BJ (cell line): ENCODE data around the gene PLET1. TPM values are rescaled to one million over a fixed set of nuclear protein-coding genes. Genes with fewer than 3 reads are reported as not detected.
A peak's percentile ranks its signal among the peaks of the same experiment; 100 is the strongest.

ENCODE experiments used
- CTCF ChIA-PET: fragments of 350-600 bp; formaldehyde crosslinking; extraction: SDS; loops from one replicate; lab custom pipeline; 2021; ENCODE audit warnings: antibody characterized with exemption, inconsistent platforms; lab: Yijun Ruan, JAX
- POLR2A ChIA-PET: fragments of 300-600 bp; sonication (Branson Sonifier 250); formaldehyde crosslinking; extraction: SDS; loops from one replicate; lab custom pipeline; 2021; ENCODE audit warnings: antibody characterized with exemption; lab: Charles Lee
- DNase-seq: peaks from one replicate; pipeline ENCODE4 v3.0.0-alpha.2; 2011; ENCODE audit warnings: low read depth
- H3K27me3 ChIP-seq: 2 replicates; pipeline ENCODE4 v1.6.0; 2011; ENCODE audit warnings: low read length; ENCODE audit not compliant: control insufficient read depth, insufficient read depth
- H3K36me3 ChIP-seq: 2 replicates; pipeline ENCODE4 v1.5.1; 2011; ENCODE audit warnings: low read length; ENCODE audit not compliant: control insufficient read depth, insufficient read depth
- H3K4me3 ChIP-seq: 2 replicates; pipeline ENCODE4 v1.5.1; 2011; ENCODE audit warnings: low read depth, mild to moderate bottlenecking, control low read depth, low read length
- polyA plus RNA-seq: library from polyadenylated mRNA; depleted of rRNA; stranded (reverse); fragments of >200 nt; gene quantifications from 2 replicates; pipeline ENCODE4 v1.2.3, GENCODE V29; 2011
- TF ChIP-seq, protein P1 (sequence below): IDR thresholded peaks from 2 replicates; pipeline ENCODE4 v1.5.1; 2011; ENCODE audit warnings: low read depth, mild to moderate bottlenecking, control low read depth, inconsistent platforms, low read length, moderate library complexity; ENCODE audit not compliant: insufficient read depth

Gene PLET1
- polyA plus RNA-seq, 1 experiment, result not detected

- DNase-seq, result no peak
Measured at GRCh38 chr11:112237451-112237850, 23.2 kb downstream of the PLET1 start.

DNA sequence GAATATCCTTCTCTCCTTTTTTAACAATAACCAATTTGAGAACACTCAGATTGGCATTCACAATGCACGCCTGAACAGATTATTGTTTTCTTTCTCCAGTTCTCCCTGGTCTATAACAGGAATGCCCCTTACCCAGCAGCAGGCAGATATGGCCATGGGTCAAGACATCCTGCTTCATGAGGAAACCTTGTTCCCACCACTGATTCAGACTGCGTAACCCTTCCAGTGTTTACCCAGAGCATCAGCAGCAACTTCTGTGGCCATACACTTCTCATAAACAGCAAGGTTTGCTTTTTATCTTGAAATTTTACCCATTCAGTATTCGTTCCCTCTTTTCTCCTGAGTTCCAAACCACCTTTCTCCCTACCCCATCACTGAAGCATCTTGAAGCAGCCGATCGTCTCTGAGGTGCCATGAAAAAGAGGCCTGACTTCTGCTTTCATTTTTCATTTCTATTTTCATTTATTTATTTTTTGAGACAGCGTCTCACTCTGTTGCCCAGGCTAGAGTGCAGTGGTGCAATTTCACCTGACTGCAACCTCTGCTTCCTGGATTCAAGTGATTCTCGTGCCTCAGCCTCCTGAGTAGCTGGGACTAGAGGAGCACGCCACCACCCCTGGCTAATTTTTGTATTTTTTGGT lies 24.8 kb downstream of the PLET1 start:
- Histone ChIP-seq H3K4me3 (no peak overlapping the region), H3K36me3 (peaks cover 11% of the 10 kb centered on the region), H3K27me3 (no peaks in the 10 kb centered on the region)
- DNase-seq, result no peak
- TF ChIP-seq, protein P1, sequence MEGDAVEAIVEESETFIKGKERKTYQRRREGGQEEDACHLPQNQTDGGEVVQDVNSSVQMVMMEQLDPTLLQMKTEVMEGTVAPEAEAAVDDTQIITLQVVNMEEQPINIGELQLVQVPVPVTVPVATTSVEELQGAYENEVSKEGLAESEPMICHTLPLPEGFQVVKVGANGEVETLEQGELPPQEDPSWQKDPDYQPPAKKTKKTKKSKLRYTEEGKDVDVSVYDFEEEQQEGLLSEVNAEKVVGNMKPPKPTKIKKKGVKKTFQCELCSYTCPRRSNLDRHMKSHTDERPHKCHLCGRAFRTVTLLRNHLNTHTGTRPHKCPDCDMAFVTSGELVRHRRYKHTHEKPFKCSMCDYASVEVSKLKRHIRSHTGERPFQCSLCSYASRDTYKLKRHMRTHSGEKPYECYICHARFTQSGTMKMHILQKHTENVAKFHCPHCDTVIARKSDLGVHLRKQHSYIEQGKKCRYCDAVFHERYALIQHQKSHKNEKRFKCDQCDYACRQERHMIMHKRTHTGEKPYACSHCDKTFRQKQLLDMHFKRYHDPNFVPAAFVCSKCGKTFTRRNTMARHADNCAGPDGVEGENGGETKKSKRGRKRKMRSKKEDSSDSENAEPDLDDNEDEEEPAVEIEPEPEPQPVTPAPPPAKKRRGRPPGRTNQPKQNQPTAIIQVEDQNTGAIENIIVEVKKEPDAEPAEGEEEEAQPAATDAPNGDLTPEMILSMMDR, result no peak
- ChIA-PET CTCF (interaction anchor here (1.2 kb wide), 1 partner anchor 44 kb away, joined by 5 read pairs; no protein-coding TSS in a partner anchor), POLR2A (no interaction called here)

More at GRCh38 chr11:112237451-112237850, 23.2 kb downstream of the PLET1 start:
- POLR2A ChIA-PET, result no interaction called here
- no peaks in the 10 kb centered on the region for H3K27me3 ChIP-seq
- CTCF ChIA-PET, result interaction anchor here (1.2 to 1.5 kb wide), 4 partner anchors 39 to 306 kb away, joined by 3 to 8 read pairs (median 4); no protein-coding TSS in a partner anchor
- TF ChIP-seq, protein P1, result no peak
- H3K36me3 ChIP-seq, result peaks cover 9% of the 10 kb centered on the region
- no peak overlapping the region for H3K4me3 ChIP-seq

DNA sequence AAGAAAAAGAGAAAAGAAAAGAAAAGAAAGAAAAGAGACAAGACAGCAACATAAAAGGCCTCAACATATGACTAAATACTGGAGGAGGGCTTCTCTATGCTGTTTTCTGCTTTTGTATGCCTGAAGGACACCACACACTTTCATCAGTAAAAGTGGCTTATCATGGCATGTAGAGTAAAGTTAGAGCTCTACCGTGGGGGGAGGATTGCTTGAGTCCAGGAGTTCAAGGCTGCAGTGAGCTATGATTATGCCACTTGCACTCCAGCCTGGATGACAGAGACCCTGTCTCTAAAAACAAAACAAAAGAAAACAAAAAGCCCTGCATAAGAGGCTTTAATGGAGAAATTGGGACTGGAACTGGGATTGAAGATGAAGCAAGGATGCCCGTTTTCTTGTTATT lies 28.7 kb downstream of the PLET1 start:
- CTCF ChIA-PET, result interaction anchor here (20.9 kb wide), 1 partner anchor 48 kb away, joined by 560 read pairs; no protein-coding TSS in a partner anchor
- no peak overlapping the region for H3K4me3 ChIP-seq
- DNase-seq, result no peak
- H3K36me3 ChIP-seq, result peaks cover 8% of the 10 kb centered on the region
- TF ChIP-seq, protein P1, result no peak
- POLR2A ChIA-PET, result no interaction called here
- no peaks in the 10 kb centered on the region for H3K27me3 ChIP-seq

DNA sequence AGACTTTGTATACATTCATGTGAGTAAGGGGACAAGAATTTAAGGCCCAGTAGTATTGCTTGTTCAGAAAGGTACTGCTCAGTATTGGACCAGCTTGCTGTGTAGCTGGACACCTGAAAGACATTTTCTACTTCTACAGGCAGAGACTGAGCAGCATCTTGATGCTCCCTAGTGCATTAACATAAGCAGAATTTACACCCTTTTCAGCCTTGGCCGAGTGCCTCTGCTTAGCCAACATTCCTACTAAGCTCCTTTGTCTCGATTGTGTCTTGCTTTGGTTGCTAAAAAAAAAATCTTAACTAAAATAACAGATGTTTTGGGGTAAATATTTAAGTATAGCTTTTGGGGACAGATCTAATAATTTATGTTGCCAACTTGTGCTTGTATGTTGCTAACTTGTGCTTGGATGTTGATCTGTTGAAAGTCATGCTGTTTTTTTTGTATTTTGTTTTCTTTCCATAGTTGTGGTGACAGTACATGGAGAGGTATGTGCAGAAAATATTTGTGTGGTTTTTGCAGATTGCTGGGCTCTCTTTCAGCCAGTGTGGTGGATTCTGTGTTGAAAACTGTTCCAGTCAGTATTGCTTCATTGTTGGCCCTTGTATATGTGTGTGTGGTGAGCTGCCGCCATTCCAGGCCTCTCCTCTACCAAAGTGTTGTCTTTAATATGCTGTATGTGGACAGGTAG lies 30.8 kb downstream of the PLET1 start:
- DNase-seq, result peak; percentile 83
- ChIA-PET POLR2A (interaction anchor here (0.6 kb wide), 1 partner anchor 20 kb away, joined by 18 read pairs; no protein-coding TSS in a partner anchor), CTCF (interaction anchor here (0.7 to 20.9 kb wide), 3 partner anchors 11 to 117 kb away, joined by 3 to 560 read pairs (median 3); no protein-coding TSS in a partner anchor)
- no peaks in the 10 kb centered on the region for H3K27me3 ChIP-seq
- TF ChIP-seq, protein P1, result no peak
- H3K36me3 ChIP-seq, result peaks cover 3% of the 10 kb centered on the region
- no peak overlapping the region for H3K4me3 ChIP-seq

GRCh38 chr11:112229159-112229558 lies 31.5 kb downstream of the PLET1 start:
- H3K4me3 ChIP-seq, result no peak overlapping the region
- peaks cover 3% of the 10 kb centered on the region for H3K36me3 ChIP-seq
- TF ChIP-seq, protein P1, result no peak
- no peaks in the 10 kb centered on the region for H3K27me3 ChIP-seq
- no peak for DNase-seq
- POLR2A ChIA-PET, result no interaction called here
- CTCF ChIA-PET, result interaction anchor here (1.3 to 20.9 kb wide), 2 partner anchors 10 to 51 kb away, joined by 3 to 560 read pairs; no protein-coding TSS in a partner anchor
